Measurements from ENCODE around the gene UBE2E2. TPM values are rescaled to one million over a fixed set of nuclear protein-coding genes. Genes with fewer than 3 reads are reported as not detected.

The UBE2E2 gene
- total RNA-seq, 3 donors from 2014 or later: 4.8 to 24.4 (median 8.9) TPM

- no peak for DNase-seq
- intact Hi-C loops (cut with DNase I, micrococcal nuclease): no loop called here
These were observed 33.8 kb downstream of the UBE2E2 start for GRCh38 chr3:23236890-23237289.

DNA sequence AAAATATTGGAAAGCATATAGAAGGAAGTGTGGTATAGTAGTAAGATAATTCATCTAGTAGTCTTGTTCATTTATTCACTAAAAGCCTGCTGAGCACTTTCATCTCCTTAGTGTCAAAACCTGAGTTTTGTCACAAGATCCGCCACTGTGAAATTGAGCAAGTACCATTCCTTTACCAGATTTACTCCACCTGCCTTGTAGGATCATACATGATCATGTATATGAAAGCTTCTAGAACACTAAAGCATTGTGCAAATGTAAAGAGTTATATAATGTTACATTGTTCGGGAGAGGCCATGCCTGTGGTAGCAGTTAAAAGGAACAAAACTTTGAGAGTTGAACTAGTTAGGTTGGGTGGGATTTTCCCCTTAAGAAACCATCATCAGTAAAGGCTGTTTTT is 35.0 kb downstream of the UBE2E2 start:
- Histone ChIP-seq H3K36me3 (ENCODE audit: low read depth) (no peaks in the 10 kb centered on the region), H3K9me3 (no peaks in the 10 kb centered on the region), H3K4me3 (no peak overlapping the region), H3K4me1 (ENCODE audit: low read depth) (no peaks in the 10 kb centered on the region)
- intact Hi-C loops (cut with DNase I, micrococcal nuclease): no loop called here
- no peak for DNase-seq
- ATAC-seq: no peak
- TF ChIP-seq, protein P1, sequence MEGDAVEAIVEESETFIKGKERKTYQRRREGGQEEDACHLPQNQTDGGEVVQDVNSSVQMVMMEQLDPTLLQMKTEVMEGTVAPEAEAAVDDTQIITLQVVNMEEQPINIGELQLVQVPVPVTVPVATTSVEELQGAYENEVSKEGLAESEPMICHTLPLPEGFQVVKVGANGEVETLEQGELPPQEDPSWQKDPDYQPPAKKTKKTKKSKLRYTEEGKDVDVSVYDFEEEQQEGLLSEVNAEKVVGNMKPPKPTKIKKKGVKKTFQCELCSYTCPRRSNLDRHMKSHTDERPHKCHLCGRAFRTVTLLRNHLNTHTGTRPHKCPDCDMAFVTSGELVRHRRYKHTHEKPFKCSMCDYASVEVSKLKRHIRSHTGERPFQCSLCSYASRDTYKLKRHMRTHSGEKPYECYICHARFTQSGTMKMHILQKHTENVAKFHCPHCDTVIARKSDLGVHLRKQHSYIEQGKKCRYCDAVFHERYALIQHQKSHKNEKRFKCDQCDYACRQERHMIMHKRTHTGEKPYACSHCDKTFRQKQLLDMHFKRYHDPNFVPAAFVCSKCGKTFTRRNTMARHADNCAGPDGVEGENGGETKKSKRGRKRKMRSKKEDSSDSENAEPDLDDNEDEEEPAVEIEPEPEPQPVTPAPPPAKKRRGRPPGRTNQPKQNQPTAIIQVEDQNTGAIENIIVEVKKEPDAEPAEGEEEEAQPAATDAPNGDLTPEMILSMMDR (IDR thresholded peaks at IDR 0.05): no peak

More at GRCh38 chr3:23236890-23237289, 33.8 kb downstream of the UBE2E2 start:
- no peak for ATAC-seq
- H3K9me3 ChIP-seq: no peaks in the 10 kb centered on the region
- no peaks in the 10 kb centered on the region for H3K36me3 ChIP-seq (ENCODE audit: low read depth)
- no peak overlapping the region for H3K4me3 ChIP-seq
- no peaks in the 10 kb centered on the region for H3K4me1 ChIP-seq (ENCODE audit: low read depth)
- TF ChIP-seq, protein P1 (IDR thresholded peaks at IDR 0.05): no peak

DNA sequence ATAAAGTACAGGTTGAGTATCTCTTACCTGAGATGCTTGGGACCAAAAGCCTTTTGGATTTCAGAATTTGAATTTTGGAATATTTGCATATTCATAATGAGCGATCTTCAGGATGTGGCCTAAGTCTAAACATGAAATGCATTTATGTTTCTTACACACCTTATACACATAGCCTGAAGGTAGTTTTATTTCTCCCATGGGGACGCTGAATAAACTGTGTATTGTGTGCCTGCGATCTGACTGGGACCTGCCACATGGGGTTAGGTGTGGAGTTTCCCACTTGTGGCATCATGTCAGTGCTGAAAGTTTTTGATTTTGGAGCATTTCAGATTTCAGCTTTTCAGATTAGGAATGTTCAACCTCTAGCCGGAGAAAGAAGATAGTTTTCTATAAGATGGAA is 35.5 kb downstream of the UBE2E2 start:
- H3K36me3 ChIP-seq (ENCODE audit: low read depth): no peaks in the 10 kb centered on the region
- intact Hi-C loops (cut with DNase I, micrococcal nuclease): no loop called here
- H3K4me1 ChIP-seq (ENCODE audit: low read depth): no peaks in the 10 kb centered on the region
- TF ChIP-seq, protein P1 (IDR thresholded peaks at IDR 0.05): no peak
- DNase-seq (no peak), ATAC-seq (no peak)
- H3K9me3 ChIP-seq: no peaks in the 10 kb centered on the region
- no peak overlapping the region for H3K4me3 ChIP-seq

- no peaks in the 10 kb centered on the region for H3K9me3 ChIP-seq
- intact Hi-C loops (cut with DNase I, micrococcal nuclease): no loop called here
- H3K36me3 ChIP-seq (ENCODE audit: low read depth): no peaks in the 10 kb centered on the region
- ATAC-seq: no peak
- H3K4me3 ChIP-seq: no peak overlapping the region
- TF ChIP-seq, protein P1 (IDR thresholded peaks at IDR 0.05): no peak
- no peak for DNase-seq
- no peaks in the 10 kb centered on the region for H3K4me1 ChIP-seq (ENCODE audit: low read depth)
These were observed 36.3 kb downstream of the UBE2E2 start for GRCh38 chr3:23239211-23240068.

DNA sequence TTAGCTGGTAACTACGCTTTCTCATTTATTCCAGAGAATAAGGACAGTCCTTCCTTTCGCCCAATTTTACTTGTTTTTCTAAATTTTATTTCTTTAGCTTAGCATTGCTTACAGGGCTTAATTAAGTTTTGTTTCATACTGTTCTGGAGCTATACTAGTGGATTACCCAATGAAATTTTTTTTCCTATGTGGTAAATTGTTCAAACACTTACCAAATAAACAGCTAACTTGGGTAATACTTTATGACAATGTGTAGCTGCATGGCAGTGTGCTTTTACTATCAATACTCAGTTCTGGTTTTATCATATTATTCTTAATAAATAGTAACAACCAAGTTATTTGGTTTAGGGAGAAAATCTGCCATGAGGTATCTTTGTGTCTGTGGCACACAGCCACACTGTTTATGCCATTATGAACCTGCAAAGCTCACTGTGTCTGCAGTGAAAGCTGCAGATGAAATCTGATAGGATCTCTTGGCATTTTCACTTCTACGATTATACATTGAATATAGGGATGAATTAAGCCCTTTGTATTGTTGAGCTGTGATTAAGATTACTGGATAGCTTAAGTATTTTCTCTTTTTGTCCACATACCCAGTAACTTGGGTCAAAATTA is 37.2 kb downstream of the UBE2E2 start:
- Histone ChIP-seq H3K4me1 (ENCODE audit: low read depth) (no peaks in the 10 kb centered on the region), H3K36me3 (ENCODE audit: low read depth) (no peaks in the 10 kb centered on the region), H3K4me3 (no peak overlapping the region), H3K9me3 (no peaks in the 10 kb centered on the region)
- no peak for ATAC-seq
- intact Hi-C loops (cut with DNase I, micrococcal nuclease): no loop called here
- no peak for DNase-seq
- TF ChIP-seq, protein P1 (IDR thresholded peaks at IDR 0.05): no peak
